ENCODE measurements around the gene SLC7A8. TPM values are rescaled to one million over a fixed set of nuclear protein-coding genes. Genes with fewer than 3 reads are reported as not detected.

Gene SLC7A8
- total RNA-seq, 1 experiment from 2014 or later = 0.90 TPM

DNA sequence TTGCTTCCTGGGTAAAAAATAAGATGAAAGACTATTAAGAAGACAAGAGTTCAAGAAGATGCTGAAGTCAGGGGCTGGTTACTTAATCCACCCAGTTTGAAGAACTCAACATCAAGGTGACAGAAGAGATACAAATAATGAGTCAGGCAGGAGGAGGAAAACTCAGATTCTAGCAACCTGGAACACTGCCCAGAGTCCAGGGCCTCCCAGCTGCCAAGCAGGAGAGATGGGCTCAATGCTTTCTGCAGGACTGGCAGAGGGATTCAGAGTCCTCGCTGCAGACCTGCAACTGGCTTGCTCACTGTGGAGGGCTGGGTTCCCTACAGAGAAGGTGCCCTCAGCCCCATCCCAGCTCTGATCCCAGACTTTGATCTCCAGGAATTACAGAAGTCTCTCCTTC lies 35.8 kb downstream of the SLC7A8 start:
- CTCF ChIA-PET = no interaction called here

DNA sequence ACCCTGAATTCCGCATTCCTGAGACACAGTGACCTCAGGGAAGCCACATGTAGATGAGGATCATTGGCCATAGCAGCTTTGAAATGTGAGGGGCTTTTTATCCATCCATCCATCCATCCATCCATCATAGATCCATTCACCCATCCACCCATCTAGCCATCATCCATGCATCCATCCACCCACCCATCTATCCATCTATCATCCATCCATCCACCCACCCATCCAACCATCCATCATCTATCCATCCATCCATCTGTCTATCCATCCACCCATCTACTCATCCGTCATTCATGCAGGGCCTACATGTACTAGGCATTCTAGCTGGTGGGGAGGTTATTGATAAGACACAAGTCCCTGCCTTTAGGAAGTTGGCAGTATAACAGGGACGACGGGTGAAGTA lies 36.5 kb downstream of the SLC7A8 start:
- Histone ChIP-seq H3K27me3 (ENCODE audit: control insufficient read depth, insufficient read depth, low read length) (no peaks in the 10 kb centered on the region; the same call in 1 of the 2 replicates), H3K27ac (ENCODE audit: low read length) (no peak overlapping the region), H3K9me3 (ENCODE audit: control insufficient read depth, insufficient read depth, low read depth, low read length) (no peaks in the 10 kb centered on the region), H3K4me1 (ENCODE audit: control insufficient read depth, insufficient read depth, low read length) (no peaks in the 10 kb centered on the region), H3K36me3 (ENCODE audit: control insufficient read depth, insufficient read depth, low read length) (no peaks in the 10 kb centered on the region), H3K4me3 (ENCODE audit: low read depth in 2 of 2, low read length in 2 of 2) (no peak overlapping the region)
- intact Hi-C loops (cut with micrococcal nuclease; ENCODE audit: unreplicated experiment) (no loop called here), in situ Hi-C loops (cut with HindIII; ENCODE audit: low pct_unique_long_range_greater_than_20kb, low sequenced_read_pairs) (no loop called here)
- ChIA-PET CTCF (no interaction called here), POLR2A (no interaction called here)
- no TSS peak for BruUV-seq (replicated peaks)
- no peak for DNase-seq (ENCODE audit: low read depth, low spot score)
- no peak for ATAC-seq
- no peak for TF ChIP-seq TCF7L2 (IDR thresholded peaks at IDR 0.05; ENCODE audit: low read depth, low read length)
- no peak for TF ChIP-seq SIN3A (IDR thresholded peaks at IDR 0.05; ENCODE audit: borderline replicate concordance, insufficient read depth, low read depth, low read length)
- TF ChIP-seq POLR2AphosphoS5 (IDR thresholded peaks at IDR 0.05; ENCODE audit: low read depth, low read length) = no peak
- TF ChIP-seq, protein P1, sequence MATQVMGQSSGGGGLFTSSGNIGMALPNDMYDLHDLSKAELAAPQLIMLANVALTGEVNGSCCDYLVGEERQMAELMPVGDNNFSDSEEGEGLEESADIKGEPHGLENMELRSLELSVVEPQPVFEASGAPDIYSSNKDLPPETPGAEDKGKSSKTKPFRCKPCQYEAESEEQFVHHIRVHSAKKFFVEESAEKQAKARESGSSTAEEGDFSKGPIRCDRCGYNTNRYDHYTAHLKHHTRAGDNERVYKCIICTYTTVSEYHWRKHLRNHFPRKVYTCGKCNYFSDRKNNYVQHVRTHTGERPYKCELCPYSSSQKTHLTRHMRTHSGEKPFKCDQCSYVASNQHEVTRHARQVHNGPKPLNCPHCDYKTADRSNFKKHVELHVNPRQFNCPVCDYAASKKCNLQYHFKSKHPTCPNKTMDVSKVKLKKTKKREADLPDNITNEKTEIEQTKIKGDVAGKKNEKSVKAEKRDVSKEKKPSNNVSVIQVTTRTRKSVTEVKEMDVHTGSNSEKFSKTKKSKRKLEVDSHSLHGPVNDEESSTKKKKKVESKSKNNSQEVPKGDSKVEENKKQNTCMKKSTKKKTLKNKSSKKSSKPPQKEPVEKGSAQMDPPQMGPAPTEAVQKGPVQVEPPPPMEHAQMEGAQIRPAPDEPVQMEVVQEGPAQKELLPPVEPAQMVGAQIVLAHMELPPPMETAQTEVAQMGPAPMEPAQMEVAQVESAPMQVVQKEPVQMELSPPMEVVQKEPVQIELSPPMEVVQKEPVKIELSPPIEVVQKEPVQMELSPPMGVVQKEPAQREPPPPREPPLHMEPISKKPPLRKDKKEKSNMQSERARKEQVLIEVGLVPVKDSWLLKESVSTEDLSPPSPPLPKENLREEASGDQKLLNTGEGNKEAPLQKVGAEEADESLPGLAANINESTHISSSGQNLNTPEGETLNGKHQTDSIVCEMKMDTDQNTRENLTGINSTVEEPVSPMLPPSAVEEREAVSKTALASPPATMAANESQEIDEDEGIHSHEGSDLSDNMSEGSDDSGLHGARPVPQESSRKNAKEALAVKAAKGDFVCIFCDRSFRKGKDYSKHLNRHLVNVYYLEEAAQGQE (IDR thresholded peaks at IDR 0.05; ENCODE audit: insufficient read depth in 1 of 2, low read depth in 2 of 2, low read length in 1 of 2) = no peak
- TF ChIP-seq, protein P2, sequence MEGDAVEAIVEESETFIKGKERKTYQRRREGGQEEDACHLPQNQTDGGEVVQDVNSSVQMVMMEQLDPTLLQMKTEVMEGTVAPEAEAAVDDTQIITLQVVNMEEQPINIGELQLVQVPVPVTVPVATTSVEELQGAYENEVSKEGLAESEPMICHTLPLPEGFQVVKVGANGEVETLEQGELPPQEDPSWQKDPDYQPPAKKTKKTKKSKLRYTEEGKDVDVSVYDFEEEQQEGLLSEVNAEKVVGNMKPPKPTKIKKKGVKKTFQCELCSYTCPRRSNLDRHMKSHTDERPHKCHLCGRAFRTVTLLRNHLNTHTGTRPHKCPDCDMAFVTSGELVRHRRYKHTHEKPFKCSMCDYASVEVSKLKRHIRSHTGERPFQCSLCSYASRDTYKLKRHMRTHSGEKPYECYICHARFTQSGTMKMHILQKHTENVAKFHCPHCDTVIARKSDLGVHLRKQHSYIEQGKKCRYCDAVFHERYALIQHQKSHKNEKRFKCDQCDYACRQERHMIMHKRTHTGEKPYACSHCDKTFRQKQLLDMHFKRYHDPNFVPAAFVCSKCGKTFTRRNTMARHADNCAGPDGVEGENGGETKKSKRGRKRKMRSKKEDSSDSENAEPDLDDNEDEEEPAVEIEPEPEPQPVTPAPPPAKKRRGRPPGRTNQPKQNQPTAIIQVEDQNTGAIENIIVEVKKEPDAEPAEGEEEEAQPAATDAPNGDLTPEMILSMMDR (IDR thresholded peaks at IDR 0.05) = no peak

More for the DNA sequence above, 35.8 kb downstream of the SLC7A8 start:
- H3K36me3 ChIP-seq (ENCODE audit: control insufficient read depth, insufficient read depth, low read length) = no peaks in the 10 kb centered on the region
- intact Hi-C loops (cut with micrococcal nuclease; ENCODE audit: unreplicated experiment) (no loop called here), in situ Hi-C loops (cut with HindIII; ENCODE audit: low pct_unique_long_range_greater_than_20kb, low sequenced_read_pairs) (no loop called here)
- no peak for DNase-seq (ENCODE audit: low read depth, low spot score)
- BruUV-seq (replicated peaks) = no TSS peak
- no peak for TF ChIP-seq TCF7L2 (IDR thresholded peaks at IDR 0.05; ENCODE audit: low read depth, low read length)
- TF ChIP-seq, protein P2 (IDR thresholded peaks at IDR 0.05) = no peak
- H3K4me3 ChIP-seq (ENCODE audit: low read depth in 2 of 2, low read length in 2 of 2) = no peak overlapping the region
- H3K27ac ChIP-seq (ENCODE audit: low read length) = no peak overlapping the region
- no peaks in the 10 kb centered on the region for H3K9me3 ChIP-seq (ENCODE audit: control insufficient read depth, insufficient read depth, low read depth, low read length)
- ATAC-seq = no peak
- H3K27me3 ChIP-seq (ENCODE audit: control insufficient read depth, insufficient read depth, low read length) = no peaks in the 10 kb centered on the region; the same call in 1 of the 2 replicates
- POLR2A ChIA-PET = no interaction called here
- H3K4me1 ChIP-seq (ENCODE audit: control insufficient read depth, insufficient read depth, low read length) = no peaks in the 10 kb centered on the region
